ENCODE results near the gene SPATA17. TPM values are rescaled to one million over a fixed set of nuclear protein-coding genes. Genes with fewer than 3 reads are reported as not detected.
"Not testable (repeated sequence)": the region's sequence is repeated elsewhere in the genome, so short reads cannot be mapped to it uniquely, and the experiment has no call there.

Gene SPATA17
- total RNA-seq, 1 experiment from 2014 or later = not detected

DNA sequence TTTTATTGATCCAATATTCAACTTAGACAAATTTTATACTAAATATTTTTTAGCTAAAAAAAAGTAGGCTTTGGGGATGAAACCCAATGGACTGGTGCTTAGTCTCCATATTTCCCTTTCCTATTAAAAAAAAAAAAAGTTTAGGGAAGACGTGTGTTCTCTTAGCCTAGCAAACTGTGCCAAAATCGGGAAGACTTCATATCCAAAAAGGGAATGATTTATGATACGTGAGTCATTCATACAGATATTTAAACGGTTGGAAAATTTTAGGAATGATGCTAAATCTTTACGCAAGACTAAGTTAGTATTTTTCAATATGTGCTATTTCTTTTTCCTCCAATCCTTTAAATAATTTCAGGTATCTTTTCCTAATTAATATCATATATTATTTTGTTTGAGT, 50.7 kb downstream of the SPATA17 start:
- H3K27ac ChIP-seq (ENCODE audit: low read depth, low read length, poor library complexity, severe bottlenecking) = no peak overlapping the region
- H3K4me1 ChIP-seq (ENCODE audit: insufficient read depth, low read length, poor library complexity, severe bottlenecking) = no peaks in the 10 kb centered on the region
- ChIA-PET CTCF (no interaction called here), POLR2A (ENCODE audit: low non-redundant PET) (no interaction called here)
- BruUV-seq (replicated peaks) = no TSS peak
- peaks cover 2% of the 10 kb centered on the region for H3K27me3 ChIP-seq (replicated peaks; ENCODE audit: insufficient read depth, low read depth, low read length, poor library complexity)
- no peaks in the 10 kb centered on the region for H3K36me3 ChIP-seq (ENCODE audit: insufficient read depth, low read length, poor library complexity, severe bottlenecking)
- no peak for TF ChIP-seq EZH2 (IDR thresholded peaks at IDR 0.05; ENCODE audit: borderline replicate concordance, low read depth, low read length, poor library complexity, severe bottlenecking)
- TF ChIP-seq CTCF (conservative IDR thresholded peaks at IDR 0.05; ENCODE audit: low read depth, low read length) = no peak
- no peaks in the 10 kb centered on the region for H3K9me3 ChIP-seq (ENCODE audit: low read depth, low read length, poor library complexity, severe bottlenecking)
- DNase-seq (ENCODE audit: low spot score) = no peak
- intact Hi-C loops (cut with micrococcal nuclease; ENCODE audit: unreplicated experiment) = no loop called here
- H3K4me3 ChIP-seq (ENCODE audit: low read depth, low read length, poor library complexity, severe bottlenecking) = no peak overlapping the region

DNA sequence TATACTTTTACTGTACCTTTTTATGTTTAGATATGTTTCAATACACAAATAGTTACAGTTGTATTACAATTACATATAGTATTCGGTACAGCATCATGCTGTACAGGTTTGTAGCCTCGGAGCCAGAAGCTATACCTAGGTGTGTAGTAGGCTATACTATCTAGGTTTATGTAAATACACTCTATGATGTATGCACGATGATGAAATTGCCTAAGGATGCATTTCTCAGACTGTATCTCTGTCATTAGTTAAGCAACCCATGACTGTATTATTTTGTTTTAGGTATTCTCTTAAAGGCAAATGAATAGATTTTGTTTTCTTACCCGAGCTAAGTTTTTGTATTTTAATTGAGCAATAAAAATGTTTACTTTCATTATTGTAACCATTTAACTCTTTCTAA, 56.4 kb downstream of the SPATA17 start:
- no TSS peak for BruUV-seq (replicated peaks)

GRCh38 chr1:217696140-217696539, 65.0 kb downstream of the SPATA17 start:
- intact Hi-C loops (cut with micrococcal nuclease; ENCODE audit: unreplicated experiment) = not testable (repeated sequence)

More for the DNA sequence above, 56.4 kb downstream of the SPATA17 start:
- no peaks in the 10 kb centered on the region for H3K4me1 ChIP-seq (ENCODE audit: insufficient read depth, low read length, poor library complexity, severe bottlenecking)
- H3K36me3 ChIP-seq (ENCODE audit: insufficient read depth, low read length, poor library complexity, severe bottlenecking) = no peaks in the 10 kb centered on the region
- no peak overlapping the region for H3K27ac ChIP-seq (ENCODE audit: low read depth, low read length, poor library complexity, severe bottlenecking)
- no peak for DNase-seq (ENCODE audit: low spot score)
- TF ChIP-seq CTCF (conservative IDR thresholded peaks at IDR 0.05; ENCODE audit: low read depth, low read length) (no peak), EZH2 (IDR thresholded peaks at IDR 0.05; ENCODE audit: borderline replicate concordance, low read depth, low read length, poor library complexity, severe bottlenecking) (no peak)
- intact Hi-C loops (cut with micrococcal nuclease; ENCODE audit: unreplicated experiment) = no loop called here
- ChIA-PET POLR2A (ENCODE audit: low non-redundant PET) (no interaction called here), CTCF (no interaction called here)
- no peak overlapping the region for H3K4me3 ChIP-seq (ENCODE audit: low read depth, low read length, poor library complexity, severe bottlenecking)
- no peaks in the 10 kb centered on the region for H3K9me3 ChIP-seq (ENCODE audit: low read depth, low read length, poor library complexity, severe bottlenecking)
- no peaks in the 10 kb centered on the region for H3K27me3 ChIP-seq (replicated peaks; ENCODE audit: insufficient read depth, low read depth, low read length, poor library complexity)

GRCh38 chr1:217703326-217703725, 72.2 kb downstream of the SPATA17 start:
- Histone ChIP-seq H3K4me3 (ENCODE audit: low read depth, low read length, poor library complexity, severe bottlenecking) (no peak overlapping the region), H3K27me3 (replicated peaks; ENCODE audit: insufficient read depth, low read depth, low read length, poor library complexity) (no peaks in the 10 kb centered on the region), H3K9me3 (ENCODE audit: low read depth, low read length, poor library complexity, severe bottlenecking) (no peaks in the 10 kb centered on the region), H3K36me3 (ENCODE audit: insufficient read depth, low read length, poor library complexity, severe bottlenecking) (no peaks in the 10 kb centered on the region), H3K4me1 (ENCODE audit: insufficient read depth, low read length, poor library complexity, severe bottlenecking) (no peaks in the 10 kb centered on the region), H3K27ac (ENCODE audit: low read depth, low read length, poor library complexity, severe bottlenecking) (no peak overlapping the region)
- ChIA-PET CTCF (no interaction called here), POLR2A (ENCODE audit: low non-redundant PET) (no interaction called here)
- TF ChIP-seq EZH2 (IDR thresholded peaks at IDR 0.05; ENCODE audit: borderline replicate concordance, low read depth, low read length, poor library complexity, severe bottlenecking) (no peak), CTCF (conservative IDR thresholded peaks at IDR 0.05; ENCODE audit: low read depth, low read length) (no peak)
- BruUV-seq (replicated peaks) = no TSS peak
- no peak for DNase-seq (ENCODE audit: low spot score)
- intact Hi-C loops (cut with micrococcal nuclease; ENCODE audit: unreplicated experiment) = no loop called here

More at GRCh38 chr1:217696140-217696539, 65.0 kb downstream of the SPATA17 start:
- POLR2A ChIA-PET (ENCODE audit: low non-redundant PET); DNase-seq (ENCODE audit: low spot score); BruUV-seq (replicated peaks); H3K36me3 ChIP-seq (ENCODE audit: insufficient read depth, low read length, poor library complexity, severe bottlenecking); H3K4me1 ChIP-seq (ENCODE audit: insufficient read depth, low read length, poor library complexity, severe bottlenecking); CTCF ChIA-PET; H3K27me3 ChIP-seq (replicated peaks; ENCODE audit: insufficient read depth, low read depth, low read length, poor library complexity); H3K9me3 ChIP-seq (ENCODE audit: low read depth, low read length, poor library complexity, severe bottlenecking); H3K4me3 ChIP-seq (ENCODE audit: low read depth, low read length, poor library complexity, severe bottlenecking); H3K27ac ChIP-seq (ENCODE audit: low read depth, low read length, poor library complexity, severe bottlenecking): not testable (repeated sequence)

Data from A673 (cell line).